AG08396 (cell line): ENCODE data around the gene MYT1.
"Not testable (repeated sequence)": the region's sequence is repeated elsewhere in the genome, so short reads cannot be mapped to it uniquely, and the experiment has no call there.

ENCODE experiments used
- DNase-seq: peaks from one replicate; pipeline ENCODE4 v3.0.0; 2012; ENCODE audit warnings: low spot score, mixed read lengths

MYT1 gene

DNA sequence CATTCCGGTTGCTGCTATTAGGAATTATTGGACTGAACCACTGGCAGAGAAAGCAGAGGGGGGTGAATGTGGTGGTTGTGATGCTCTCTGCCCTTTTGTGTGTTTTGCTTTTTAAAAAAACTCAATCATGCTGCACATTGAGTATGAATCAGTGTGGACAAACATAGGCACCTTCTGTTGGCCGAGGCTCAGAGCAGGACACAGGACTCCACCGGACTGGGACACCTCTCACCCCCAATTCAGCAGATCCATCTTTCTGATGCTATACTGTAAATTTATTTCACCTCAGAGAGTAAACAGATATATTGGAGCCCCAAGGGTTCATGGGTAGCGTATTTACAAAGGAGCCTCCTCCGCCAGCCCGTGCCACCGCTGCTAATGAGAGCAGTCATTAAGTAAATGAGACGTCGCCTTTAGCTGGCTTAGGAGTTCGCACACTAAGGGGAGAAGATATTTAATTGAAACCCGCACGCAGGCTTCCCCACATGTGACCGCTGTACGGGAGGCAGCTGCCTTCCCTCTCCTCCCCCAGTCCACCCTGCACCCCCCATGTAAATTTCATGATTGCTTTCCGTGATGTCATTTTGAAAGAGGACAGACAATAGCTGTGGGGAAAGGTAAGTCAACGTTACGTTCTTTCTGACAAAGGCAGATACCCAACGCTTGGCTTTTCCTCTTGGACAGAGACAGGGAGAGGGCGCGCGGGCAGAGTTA, at the start of gene MYT1:
Gene MYT1 (plus strand): TSS at position 330 of the 714 bp plus-strand sequence. CDS start 34,410 bp downstream, outside the sequence.
- DNase-seq = no peak

- DNase-seq = no peak
Measured at GRCh38 chr20:64115171-64115911, 48.9 kb upstream of the MYT1 start.

- DNase-seq = no peak
Measured at GRCh38 chr20:64116016-64116415, 48.2 kb upstream of the MYT1 start.

DNA sequence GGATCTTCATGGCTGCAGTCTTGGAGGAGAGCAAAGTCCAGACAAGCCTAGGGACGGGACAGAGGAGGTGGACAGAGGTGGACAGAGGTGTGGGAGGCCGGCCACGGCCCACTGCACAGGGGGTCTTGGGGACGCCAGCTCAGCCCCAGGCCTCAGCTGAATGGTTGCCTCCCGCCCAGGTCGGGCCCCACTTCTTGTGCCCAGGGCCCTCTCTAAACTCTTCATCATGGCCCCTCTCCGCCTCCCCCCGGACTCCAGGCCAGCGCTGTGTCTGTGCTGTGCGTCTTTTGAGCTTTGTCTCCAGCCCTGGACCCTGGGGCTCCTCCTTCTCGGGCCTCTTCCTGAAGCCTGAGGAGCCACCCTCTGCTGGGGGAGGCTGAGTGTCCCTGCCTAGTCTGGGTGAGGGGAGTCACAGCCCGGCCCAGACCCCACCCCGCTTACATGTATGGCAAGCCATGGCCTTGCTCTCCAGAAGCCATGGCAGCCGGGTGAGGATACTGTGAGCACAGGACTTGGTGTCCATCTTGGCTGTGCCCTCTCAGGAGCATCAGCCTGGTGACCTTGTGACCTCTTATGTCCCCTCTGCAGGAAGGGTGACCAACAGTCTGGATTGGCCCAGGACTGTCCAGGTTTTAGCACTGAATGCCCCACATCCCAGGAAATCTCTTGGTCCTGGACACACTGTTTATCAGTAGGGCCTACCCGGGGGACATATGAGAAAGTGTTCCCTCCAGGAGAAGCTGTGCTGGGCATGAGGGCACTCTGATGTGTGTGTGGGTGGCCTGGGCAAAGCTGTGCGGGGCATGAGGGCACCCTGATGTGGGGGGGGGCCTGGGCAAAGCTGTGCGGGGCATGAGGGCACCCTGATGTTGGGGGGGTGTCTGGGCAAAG, 47.5 kb upstream of the MYT1 start:
- DNase-seq = no peak

DNA sequence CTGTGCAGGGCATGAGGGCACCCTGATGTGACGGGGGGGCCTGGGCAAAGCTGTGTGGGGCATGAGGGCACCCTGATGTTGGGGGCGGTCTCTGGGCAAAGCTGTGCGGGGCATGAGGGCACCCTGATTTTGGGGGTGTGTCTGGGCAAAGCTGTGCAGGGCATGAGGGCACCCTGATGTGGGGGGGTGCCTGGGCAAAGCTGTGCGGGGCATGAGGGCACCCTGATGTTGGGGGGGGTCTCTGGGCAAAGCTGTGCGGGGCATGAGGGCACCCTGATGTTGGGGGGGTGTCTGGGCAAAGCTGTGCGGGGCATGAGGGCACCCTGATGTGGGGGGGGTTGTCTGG, 46.8 kb upstream of the MYT1 start:
- DNase-seq = not testable (repeated sequence)

- no peak for DNase-seq
Measured at GRCh38 chr20:64119301-64119680, 45.0 kb upstream of the MYT1 start.

- DNase-seq = no peak
Measured at GRCh38 chr20:64119681-64120341, 44.4 kb upstream of the MYT1 start.

DNA sequence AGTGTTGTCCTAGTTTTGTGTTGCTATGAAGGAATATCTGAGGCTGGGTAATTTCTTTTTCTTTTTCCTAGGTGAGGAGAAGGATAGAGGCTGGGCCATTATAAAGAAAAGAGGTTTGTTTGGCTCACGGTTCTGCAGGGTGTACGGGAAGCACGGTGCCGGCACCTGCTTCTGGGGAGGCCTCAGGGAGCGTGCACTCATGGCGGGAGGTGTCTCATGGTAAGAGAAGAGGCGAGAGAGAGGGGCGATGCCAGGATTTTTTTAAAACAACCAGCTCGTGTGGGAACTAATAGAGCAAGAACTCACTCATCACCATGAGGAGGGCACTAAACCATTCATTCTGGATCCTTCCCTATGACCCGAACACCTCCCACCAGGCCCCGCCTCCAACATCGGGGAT, 42.7 kb upstream of the MYT1 start:
- no peak for DNase-seq

GRCh38 chr20:64122927-64123326, 41.3 kb upstream of the MYT1 start:
- not testable (repeated sequence) for DNase-seq

DNA sequence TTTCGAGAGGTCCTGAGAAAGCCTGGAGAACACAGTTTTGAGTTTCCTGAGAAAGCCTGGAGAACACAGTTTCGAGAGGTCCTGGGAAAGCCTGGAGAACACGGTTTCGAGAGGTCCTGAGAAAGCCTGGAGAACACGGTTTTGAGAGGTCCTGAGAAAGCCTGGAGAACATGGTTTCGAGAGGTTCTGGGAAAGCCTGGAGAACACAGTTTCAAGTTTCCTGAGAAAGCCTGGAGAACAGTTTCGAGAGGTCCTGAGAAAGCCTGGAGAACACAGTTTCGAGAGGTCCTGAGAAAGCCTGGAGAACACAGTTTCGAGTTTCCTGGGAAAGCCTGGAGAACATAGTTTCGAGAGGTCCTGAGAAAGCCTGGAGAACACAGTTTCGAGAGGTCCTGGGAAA, 40.7 kb upstream of the MYT1 start:
- not testable (repeated sequence) for DNase-seq

DNA sequence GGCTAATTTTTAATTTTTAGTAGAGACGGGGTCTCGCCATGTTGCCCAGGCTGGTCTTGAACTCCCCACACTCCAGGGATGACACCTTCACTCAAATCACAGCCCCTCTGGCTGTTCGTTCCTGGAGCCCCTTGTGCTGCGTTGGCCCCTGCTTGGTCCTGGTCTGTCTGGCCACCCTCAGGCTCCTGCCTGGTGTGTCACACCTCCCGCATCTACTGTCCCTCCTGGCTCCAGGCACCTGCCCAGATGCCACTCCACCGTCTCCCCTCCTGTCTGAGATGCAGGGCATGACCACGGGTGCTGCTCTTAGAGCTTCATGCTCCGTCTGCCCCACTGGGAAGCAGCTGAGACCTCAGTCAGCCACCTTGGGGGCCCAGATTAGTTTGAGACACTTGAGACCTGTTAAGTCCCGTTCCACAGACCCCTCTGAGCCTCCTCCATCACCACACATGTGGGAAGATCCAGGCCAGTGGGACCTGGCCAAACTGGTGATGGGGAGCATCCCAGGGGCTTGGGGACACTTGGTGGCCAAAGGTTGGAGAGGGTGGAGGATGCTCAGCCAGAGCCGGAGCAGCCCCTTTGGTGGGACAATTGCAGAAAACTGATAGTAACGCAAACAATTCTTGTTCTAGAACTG, 35.0 kb upstream of the MYT1 start:
- DNase-seq = no peak

DNA sequence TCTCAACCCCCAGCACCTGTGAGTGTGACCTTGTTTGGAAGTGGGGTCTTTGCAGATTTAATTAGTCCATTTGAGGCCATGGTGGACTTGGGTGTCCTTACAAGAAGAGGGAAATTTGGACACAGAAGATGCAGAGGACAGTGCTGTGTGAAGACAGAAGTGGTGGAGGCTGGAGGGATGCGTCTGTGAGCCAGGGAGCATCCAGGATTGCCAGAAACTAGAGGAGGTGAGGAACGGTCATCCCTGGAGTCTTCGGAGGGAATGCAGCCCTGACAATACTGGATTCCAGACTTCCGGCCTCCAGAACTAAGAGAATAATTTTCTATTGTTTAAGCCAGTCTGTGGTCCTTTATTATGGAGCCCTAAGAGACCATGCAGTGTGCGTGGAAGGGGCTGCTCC, 34.0 kb upstream of the MYT1 start:
- DNase-seq = no peak

GRCh38 chr20:64130876-64131275, 33.4 kb upstream of the MYT1 start:
- DNase-seq = no peak

DNA sequence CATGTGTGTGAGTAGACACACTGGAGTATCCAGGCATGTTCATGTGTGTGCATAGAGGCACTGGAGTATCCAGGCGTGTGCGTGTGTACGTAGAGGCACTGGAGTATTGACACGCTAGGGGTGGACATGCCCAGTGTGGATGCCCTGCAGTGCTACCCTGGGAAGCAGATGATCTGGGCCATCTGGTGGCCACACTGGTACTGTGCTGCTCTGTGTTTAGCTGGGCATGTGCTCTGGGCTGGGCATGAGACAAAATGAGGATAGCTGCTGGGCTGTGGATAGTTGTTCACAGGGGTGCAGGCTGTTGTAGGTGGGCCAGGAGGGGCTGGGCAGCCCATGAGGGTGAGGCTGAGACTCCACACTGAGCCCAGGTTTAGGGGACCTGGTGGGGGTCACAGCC, 32.8 kb upstream of the MYT1 start:
- peak; percentile 54 for DNase-seq

GRCh38 chr20:64133951-64134407, 30.3 kb upstream of the MYT1 start:
- no peak for DNase-seq

DNA sequence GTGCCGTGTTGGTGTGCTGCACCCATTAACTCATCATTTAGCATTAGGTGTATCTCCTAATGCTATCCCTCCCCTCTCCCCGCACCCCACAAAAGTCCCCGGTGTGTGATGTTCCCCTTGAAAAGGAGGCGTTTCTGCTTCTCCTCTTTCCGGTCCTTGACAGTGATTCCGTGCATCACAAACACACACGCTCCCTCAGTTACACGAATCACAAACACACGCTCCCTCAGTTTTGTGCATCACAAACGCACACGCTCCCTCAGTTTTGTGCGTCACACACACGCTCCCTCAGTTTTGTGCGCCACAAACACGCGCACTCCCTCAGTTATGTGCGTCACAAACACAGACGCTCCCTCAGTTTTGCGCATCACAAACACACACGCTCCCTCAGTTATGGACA, 29.5 kb upstream of the MYT1 start:
- DNase-seq = not testable (repeated sequence)

DNA sequence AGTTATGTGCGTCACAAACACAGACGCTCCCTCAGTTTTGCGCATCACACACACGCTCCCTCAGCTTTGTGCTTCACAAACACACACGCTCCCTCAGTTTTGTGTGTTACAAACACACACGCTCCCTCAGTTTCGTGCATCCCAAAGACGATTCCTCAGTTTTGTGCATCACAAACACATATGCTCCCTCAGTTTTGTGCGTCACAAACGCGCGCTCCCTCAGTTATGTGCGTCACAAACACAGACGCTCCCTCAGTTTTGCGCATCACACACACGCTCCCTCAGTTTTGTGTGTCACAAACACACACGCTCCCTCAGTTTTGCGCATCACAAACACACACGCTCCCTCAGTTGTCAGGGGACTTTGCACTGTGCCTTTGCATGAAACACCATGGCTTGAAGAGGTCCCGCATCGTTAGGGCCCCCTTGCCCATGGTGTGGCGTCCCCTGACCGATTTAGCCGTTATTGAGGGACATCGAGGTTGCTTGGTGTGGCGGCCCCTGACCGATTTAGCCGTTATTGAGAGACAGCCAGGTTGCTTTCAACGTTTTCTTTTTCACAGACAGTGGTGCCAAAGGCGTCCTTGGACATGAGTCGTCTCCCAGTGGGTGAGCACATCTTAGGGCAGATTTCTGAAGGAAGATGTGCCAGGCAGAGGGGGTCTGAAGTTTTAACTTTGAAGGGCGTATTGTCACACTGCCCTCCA, 28.1 kb upstream of the MYT1 start:
- no peak for DNase-seq

GRCh38 chr20:64137598-64138031, 26.6 kb upstream of the MYT1 start:
- DNase-seq = no peak

DNA sequence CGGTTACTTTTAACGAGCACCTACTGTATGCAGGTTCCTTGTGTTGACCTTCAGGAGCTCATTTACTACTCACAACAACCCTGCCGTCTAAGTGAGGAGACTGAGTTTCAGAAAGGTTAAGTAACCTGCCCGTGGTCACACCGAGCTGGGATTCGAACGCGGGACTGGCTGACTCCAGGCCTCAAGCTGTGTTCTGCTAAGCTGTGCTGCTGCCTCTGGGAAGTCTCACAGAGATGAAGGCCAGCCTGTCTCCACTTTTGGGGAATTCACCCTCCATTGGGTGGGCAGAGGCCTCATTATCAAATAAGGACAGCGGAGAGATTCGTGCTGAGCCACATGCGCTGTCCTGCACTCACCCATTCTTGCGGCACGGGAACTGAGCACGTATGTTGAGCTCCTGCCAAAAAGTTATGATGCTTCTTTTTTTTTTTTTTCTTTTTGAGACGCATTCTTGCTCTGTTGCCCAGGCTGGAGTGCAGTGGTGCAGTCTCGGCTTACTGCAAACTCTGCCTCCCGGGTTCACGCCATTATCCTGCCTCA, 25.9 kb upstream of the MYT1 start:
- DNase-seq = no peak

- DNase-seq = no peak
Measured at GRCh38 chr20:64139199-64140060, 24.8 kb upstream of the MYT1 start.
